Stimulated activated CD8-positive, alpha-beta memory T cell treated with anti-CD3 and anti-CD28 coated beads, Interleukin-15, amount 100 ng/mL, for 24 hours (primary cell): ENCODE data around the gene RXFP2.
A peak's percentile ranks its signal among the peaks of the same experiment; 100 is the strongest.

Source experiments
- DNase-seq: peaks from one replicate; pipeline ENCODE4 v3.0.0-alpha.2; 2020; ENCODE audit warnings: low read depth

Gene RXFP2, protein sequence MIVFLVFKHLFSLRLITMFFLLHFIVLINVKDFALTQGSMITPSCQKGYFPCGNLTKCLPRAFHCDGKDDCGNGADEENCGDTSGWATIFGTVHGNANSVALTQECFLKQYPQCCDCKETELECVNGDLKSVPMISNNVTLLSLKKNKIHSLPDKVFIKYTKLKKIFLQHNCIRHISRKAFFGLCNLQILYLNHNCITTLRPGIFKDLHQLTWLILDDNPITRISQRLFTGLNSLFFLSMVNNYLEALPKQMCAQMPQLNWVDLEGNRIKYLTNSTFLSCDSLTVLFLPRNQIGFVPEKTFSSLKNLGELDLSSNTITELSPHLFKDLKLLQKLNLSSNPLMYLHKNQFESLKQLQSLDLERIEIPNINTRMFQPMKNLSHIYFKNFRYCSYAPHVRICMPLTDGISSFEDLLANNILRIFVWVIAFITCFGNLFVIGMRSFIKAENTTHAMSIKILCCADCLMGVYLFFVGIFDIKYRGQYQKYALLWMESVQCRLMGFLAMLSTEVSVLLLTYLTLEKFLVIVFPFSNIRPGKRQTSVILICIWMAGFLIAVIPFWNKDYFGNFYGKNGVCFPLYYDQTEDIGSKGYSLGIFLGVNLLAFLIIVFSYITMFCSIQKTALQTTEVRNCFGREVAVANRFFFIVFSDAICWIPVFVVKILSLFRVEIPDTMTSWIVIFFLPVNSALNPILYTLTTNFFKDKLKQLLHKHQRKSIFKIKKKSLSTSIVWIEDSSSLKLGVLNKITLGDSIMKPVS

DNA sequence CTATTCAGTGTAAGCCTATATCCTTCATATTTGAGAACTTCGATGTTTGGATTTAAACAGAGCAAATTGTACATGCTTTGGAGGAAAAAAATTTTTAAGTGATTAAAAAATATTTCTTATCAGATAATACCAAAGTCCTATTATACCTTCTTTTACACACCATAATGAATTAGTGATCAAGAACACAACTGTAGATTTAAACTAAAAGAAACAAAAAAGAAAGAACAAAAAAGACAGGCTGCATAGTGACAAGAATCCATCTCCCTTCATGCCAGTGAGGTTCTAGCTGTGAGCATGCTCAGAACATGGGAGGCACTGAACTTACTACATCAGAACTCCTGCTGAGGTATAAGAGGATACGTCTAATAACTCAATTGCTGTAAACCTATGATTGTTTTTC is at the start of gene RXFP2:
RXFP2 (plus strand) TSS at position 301 of the 400 bp plus-strand sequence; CDS start at position 388, 87 bp downstream.
- DNase-seq = no peak

DNA sequence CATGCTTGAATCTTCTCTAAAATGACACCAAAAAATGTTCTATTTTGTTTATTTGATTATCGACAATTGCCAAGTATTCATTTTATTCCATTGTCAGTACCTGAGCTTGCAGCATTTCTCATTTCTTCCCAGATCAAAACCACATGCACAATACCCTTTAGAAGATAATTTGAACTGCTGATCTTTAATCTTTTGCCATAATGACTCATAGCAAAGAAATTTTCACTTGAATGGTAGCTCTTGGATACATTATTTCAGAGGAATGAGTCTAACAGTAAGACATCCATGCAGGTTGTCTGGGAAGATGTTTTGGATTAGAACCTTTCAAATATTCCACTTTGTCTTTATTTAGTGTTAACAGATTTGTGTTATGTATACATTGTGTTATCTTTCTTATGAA is 42.0 kb upstream of the RXFP2 start:
- no peak for DNase-seq

DNA sequence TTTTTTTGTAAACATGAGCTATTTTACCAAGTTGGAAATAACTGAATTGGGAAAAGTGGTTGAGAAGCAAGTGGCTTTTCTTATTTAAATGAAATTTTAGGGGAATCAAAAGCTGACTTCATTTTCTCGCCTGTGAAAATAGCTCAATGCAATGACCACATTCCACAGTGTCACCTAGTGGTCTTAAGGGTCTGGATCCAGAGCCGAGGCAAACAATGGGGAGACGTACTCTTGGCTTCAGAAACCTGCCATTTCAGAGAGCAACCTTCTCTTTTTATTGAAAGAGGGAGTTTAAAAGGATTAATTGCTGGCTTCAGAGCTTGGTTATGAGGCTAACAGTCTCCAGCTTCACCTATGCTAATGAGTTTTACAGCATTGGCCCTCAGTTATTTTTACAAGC is 39.7 kb upstream of the RXFP2 start:
- DNase-seq = no peak

DNA sequence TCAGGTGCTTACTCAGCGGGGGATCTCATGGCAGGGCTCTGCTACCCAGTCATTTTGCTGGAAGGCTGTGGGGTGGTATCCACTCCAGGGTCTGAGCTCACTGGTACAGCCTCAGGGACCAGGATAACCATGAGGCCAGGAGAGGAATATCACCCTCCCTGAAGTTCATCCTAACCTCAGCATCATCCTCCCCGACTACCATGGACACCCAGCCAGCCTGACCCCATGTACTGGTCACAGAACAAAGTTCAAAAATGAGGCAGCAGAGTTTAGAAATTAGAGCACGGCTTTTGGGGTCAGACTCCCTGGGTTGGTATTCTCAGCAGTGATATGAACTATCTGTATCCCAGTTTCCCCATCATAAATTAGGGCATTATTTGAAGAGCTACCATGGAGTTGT is 35.5 kb upstream of the RXFP2 start:
- DNase-seq = no peak

DNA sequence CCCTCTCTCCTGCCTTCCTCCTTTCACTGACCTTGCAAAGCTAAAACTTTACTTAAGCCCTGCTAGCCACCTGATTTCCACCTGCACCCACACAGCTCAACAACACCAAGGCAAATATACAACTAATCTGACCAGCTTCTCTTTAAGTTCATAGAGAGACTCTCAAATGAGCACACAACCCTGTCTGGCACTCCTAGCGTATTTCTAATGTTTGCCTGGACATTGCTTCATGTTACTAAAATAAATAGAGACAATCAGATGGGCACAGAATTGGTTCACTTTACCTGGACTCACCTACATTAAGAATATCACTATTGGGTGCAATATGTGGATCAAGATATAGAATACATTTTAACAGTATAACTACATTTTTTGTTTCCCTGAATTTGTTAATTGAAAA is 33.2 kb upstream of the RXFP2 start:
- no peak for DNase-seq

DNA sequence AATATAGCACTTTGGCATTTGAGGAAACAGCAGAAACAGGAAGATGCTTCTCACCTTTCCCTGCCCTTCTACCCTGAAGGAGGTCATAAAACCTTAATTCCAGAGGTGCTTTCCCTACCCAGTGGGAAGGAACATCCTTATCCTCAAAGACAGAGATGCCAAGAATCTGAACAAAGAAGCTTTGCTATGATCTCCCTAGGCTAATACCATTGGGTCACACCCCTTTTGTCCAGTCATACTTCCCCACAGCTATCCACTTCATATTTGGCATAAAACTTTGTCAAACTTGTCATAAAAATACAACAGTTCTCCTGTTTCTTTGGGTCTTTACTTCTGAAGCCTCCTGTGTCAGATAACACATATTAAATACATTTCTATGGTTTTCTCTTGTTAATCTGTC is 21.7 kb upstream of the RXFP2 start:
- DNase-seq = no peak

DNA sequence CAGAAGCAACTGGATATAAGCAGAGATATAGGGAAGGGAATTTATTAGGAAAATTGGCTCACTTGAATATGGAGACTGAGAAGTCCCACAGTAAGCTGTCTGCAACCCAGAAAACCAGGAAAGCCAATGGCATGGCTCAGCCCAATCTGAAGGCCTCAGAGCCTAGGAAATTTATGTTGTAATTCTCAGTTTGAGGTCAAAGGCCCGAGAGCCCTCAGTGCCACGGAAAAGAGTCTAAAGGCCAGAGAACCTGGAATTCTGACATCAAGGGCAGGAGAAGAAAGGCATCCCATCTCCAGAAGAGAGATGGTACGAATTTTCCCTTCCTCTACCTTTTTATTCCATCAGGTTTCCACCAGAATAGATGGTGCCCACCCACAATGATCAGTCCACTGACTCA is 20.1 kb upstream of the RXFP2 start:
- DNase-seq = no peak

DNA sequence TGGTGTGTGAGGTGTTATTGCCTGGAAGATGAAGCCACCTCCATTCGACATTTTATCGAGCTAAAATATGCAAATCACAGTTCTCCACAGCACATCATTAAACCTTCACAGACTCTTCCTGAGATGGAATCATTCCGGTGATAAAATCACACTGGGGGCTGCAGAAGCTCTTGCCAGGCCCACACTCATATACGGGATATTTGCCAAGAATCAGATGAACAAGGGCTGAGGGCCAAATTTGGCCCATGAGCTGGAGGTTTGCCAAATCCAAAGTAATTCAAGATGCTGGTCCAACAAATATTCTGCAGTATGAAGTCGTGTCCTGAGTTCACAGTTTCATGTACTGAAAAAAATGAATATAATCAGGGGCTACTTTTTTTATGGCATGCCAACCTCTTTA is 16.7 kb upstream of the RXFP2 start:
- DNase-seq = no peak

DNA sequence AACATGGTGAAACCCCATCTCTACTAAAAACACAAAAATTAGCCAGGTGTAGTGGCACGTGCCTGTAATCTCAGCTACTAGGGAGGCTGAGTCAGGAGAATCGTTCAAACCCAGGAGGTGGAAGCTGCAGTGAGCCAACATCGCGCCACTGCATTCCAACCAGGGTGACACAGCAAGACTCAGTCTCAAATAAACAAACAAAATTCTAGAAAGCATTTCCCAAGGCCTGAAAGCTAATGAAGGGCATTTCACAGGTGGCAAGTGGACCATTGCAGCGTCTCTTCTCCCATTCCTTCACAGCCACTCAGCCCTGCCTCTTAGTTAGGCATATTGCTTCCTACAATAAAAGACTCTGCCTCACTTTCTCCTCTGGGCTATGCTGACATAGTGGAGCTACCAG is 13.5 kb upstream of the RXFP2 start:
- DNase-seq = no peak

DNA sequence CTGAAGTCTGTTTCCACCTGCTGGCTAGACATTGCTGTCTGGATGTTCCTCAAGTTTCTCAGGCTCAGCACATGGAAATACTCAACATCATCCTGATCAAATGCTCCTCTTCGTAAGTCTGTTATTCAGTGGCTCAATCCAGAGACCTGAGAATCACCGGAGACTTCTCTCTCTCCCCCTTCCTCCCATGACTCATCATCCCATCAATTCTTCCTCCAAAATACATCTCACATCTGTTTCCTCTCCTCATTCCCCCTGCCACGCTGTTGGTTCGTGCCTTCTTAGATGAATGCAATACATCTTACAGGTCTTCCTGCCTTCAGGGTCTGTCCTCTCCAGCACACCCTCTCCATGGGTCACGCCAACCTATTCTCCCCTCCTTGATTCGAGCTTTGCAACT is 7.4 kb upstream of the RXFP2 start:
- no peak for DNase-seq

DNA sequence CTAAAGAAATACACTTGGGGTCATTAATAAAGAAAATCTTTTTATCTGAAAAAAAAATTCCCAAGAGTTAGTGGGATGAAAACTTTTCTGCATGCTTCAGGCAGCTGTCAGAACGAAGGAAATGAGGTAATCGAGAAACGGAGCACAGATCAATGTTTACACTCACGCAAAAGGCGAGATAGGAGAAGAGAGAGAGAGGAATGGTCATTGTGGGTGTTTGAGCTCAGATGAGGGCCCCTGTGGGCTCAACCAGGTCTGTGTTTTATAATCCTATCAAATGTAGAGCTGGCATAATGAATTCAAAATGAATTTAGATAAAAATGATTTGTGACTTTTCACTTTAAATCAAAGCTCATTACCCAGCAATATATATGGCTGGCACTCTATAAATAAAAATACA is 6.3 kb upstream of the RXFP2 start:
- no peak for DNase-seq

DNA sequence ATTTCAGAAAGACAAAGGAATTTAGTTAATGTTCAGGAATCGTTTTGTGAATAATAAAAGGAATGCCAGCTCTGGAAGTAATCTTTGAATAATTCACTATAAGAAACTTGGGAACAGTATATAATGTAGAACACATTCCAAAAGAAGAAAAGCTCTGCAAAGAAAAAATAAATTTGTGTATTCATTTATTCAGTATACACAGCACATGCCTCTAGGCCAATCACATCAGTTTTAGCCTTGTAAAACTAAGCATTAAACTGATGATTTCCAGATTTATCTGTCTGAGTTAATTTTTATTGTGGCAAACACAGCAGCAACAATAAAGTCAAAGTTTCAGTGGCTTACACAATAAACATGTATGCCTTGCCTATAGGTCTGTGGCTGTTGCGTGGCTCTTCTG is 5.7 kb upstream of the RXFP2 start:
- DNase-seq = no peak

DNA sequence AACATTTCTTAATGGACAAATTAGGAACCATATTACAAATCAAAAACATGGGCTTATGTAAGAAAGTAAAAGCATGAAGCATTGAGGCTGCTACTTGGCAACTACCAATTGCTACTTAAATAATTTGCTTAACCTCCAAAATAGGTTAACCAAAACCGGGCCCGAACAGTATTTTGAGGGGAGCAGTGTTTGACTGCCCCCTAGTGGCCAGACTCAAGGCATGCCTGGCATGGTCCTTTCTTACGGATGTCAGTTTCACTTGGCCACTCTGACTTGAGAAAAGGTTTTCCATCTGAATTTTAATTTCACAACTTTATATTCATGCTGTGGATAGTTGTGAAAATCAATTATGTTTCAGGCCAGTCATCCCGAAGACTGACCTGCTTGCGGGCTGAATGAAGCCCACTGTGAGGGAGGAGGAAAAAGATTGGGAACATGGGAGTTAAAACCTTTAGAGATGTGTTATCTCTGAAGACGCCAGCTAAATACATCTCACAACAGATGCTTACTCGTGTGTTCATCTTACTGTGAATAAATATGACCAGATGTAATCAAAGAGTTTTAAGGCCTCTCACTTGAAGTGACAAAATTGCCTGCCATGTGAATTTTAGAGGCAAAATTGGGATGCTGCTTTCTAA is 2.9 kb downstream of the RXFP2 start:
- DNase-seq = peak; percentile 32

DNA sequence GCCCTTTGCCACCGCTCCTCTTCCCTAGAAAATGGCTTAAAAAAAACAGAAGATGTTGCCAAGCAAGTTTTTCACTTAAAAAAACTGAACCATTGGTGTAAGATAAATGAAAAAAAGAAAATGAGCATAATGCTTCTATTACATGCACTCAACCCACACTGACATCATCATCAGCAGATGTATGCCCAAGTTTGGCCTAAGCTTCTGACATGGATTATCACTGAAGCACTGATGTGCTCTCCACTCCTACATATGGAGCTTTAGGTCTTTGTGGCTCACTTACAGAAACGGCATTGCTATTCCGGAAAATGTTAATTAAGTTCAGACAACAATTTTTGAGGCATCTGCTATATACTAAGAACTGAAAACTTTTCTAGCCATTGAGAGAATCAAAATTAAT is 8.0 kb downstream of the RXFP2 start:
- DNase-seq = no peak

DNA sequence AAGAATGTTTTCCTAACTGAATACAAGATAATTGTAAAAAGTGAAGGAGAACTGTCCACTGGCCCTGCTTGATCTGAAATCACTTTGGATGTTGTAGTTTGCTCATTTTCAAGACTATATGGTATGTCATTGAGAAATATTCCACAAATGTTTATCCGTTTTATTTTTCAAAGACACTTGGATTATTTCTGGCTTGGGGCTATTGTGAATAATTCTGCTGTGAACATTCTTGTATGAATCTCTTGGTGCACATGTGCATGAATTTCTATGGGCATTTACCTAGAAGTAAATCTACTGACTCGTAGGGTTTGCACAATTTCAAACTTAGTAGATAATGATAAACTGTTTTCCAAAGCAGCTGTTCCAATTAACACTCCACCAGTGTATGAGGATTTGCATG is 8.6 kb downstream of the RXFP2 start:
- DNase-seq = no peak

DNA sequence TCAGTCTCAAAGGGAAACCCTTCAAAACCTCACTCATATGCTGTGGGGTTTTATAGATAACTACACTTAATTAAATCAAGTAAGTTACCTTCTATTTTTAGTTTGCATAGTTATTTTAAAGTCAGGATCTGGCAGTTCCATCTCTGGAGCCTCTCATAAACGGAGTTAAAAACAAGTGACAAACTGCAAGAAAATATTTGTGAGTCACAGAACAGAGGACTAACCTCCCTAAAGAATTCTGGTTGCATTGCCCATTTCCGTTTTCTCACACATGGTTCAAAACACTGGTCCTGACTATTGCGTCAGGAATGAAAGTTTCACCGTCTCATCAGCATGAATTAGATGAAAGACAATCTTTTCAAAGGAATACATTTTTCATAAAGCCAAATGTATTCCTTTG is 10.6 kb downstream of the RXFP2 start:
- DNase-seq = no peak

DNA sequence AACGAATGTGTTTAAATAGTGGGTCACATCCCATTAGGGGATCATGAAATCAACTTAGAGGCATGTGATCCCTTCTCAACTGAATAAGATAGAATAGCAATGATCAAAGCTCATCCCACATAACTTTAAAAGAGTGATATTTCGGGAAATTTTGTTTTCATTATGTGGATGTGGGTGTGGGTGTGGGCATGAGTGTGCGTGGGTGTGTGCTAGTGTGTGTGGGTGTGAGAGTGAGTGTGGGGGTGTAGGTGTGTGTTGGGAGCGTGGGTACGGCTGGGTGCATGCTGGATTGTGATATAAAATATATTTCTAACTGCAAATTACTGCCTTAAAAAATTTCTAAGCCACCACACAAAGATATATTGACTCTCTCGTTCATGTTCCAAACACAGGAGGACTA is 15.9 kb downstream of the RXFP2 start:
- DNase-seq = no peak

DNA sequence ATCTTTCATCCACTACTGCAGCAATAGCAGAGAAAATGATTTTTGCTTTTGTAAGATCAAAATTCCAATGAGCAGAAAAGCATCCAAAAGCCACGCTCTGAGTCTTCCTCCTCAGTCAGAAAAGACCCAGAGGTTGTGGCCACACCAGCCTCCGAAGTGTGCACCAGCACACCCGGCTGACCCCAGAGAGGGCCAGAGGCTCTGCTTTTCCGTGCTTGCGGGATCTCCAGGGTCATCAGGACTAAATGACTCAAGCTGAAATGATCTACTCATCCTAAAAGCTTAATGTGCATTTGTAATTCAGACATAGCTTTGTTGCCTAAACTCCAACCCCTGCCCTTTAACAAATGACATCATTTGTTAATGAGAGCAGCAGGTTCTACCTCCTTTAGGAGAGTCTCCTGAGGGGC is 16.5 kb downstream of the RXFP2 start:
- no peak for DNase-seq

DNA sequence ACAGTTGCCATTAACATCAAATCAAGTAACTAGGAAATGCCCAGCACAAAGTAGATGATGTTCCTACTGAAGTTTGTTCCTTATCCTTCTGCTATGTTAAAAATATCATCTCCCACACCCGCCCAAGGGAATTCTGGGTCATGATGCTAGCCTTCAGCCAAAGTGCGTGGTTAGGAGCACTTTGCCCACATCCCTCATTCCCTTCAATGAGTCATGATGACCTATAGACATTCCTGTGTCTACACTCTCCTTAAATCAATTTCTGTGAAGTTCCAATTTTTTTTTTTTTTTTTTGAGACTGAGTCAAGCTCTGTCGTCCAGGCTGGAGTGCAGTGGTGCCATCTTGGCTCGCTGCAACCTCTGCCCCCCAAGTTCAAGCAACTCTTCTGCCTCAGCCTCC is 17.0 kb downstream of the RXFP2 start:
- no peak for DNase-seq

DNA sequence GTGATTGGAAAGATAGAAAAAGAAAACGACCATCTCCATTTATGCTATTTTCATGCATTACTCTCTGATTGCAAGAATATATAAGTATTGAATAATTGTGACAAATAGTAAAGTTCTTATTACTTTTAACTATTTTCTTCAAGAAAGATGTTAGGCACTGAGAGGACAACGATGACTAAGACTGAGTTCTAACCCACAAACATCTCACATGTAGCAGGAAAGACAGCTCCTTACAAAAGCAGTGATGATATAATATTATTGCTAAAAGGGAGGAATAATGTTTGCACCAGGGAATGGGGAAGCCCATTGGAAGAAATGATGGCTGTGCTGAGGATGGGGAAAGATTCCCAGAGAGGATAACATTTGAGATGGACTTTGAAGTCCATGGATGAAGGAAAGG is 22.6 kb downstream of the RXFP2 start:
- no peak for DNase-seq

DNA sequence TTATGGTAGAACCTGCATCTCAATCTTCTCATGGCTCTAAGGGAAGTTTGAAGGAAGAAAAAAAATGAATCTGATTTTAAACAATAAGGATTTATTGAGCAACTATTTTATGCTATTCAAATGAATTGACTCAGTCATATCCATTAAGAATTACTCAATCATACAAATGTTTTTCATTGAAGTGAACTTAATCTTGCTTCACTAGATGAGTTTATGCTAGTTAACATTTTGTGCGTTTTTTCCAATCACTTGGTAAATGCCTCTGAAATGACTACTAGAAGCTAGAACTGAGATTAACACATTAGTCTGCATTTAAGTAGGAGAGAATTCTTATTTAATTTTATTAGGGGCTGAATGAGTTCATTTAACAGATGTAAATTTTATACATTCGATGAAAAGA is 25.2 kb downstream of the RXFP2 start:
- DNase-seq = no peak

DNA sequence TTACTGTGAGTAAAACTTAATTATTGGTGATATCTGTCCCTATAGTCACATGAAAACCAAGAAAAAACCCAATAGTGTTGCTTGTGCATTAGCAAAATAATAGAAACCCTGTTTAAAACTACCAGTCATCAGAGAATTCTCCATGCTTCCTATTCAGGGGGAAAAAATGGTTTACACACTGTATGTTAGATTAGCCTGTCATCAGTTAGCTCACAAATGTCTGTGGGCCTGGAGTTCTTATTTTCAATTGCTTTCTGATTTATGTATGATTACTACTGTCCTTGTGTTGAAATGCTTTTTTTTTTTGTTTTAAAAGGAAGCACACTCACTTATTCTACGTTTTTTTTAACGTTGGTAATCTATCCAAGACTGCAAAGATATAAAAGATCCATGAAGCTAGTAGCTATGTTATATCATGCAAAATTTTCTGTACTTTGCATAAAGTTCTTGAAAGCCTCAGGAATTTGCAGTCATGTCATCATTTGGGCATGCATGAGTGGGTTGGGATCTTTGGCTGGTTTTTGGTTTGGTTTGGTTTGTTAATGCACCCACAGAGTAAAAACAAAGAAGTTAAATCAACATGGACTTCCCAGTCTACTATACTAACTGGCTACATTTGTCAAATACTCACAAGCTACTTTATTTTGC is 25.9 kb downstream of the RXFP2 start:
- DNase-seq = no peak
